ENCODE data around the gene NHSL1. TPM values are rescaled to one million over a fixed set of nuclear protein-coding genes. Genes with fewer than 3 reads are reported as not detected.

The NHSL1 gene, protein sequence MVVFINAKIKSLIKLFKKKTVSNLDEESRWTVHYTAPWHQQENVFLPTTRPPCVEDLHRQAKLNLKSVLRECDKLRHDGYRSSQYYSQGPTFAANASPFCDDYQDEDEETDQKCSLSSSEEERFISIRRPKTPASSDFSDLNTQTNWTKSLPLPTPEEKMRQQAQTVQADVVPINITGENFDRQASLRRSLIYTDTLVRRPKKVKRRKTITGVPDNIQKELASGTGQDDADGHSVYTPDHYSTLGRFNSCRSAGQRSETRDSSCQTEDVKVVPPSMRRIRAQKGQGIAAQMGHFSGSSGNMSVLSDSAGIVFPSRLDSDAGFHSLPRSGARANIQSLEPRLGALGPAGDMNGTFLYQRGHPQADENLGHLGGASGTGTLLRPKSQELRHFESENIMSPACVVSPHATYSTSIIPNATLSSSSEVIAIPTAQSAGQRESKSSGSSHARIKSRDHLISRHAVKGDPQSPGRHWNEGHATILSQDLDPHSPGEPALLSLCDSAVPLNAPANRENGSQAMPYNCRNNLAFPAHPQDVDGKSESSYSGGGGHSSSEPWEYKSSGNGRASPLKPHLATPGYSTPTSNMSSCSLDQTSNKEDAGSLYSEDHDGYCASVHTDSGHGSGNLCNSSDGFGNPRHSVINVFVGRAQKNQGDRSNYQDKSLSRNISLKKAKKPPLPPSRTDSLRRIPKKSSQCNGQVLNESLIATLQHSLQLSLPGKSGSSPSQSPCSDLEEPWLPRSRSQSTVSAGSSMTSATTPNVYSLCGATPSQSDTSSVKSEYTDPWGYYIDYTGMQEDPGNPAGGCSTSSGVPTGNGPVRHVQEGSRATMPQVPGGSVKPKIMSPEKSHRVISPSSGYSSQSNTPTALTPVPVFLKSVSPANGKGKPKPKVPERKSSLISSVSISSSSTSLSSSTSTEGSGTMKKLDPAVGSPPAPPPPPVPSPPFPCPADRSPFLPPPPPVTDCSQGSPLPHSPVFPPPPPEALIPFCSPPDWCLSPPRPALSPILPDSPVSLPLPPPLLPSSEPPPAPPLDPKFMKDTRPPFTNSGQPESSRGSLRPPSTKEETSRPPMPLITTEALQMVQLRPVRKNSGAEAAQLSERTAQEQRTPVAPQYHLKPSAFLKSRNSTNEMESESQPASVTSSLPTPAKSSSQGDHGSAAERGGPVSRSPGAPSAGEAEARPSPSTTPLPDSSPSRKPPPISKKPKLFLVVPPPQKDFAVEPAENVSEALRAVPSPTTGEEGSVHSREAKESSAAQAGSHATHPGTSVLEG (N-terminal part only)
- under 1 TPM; 0.11 to 0.71 (median 0.68) TPM for total RNA-seq

DNA sequence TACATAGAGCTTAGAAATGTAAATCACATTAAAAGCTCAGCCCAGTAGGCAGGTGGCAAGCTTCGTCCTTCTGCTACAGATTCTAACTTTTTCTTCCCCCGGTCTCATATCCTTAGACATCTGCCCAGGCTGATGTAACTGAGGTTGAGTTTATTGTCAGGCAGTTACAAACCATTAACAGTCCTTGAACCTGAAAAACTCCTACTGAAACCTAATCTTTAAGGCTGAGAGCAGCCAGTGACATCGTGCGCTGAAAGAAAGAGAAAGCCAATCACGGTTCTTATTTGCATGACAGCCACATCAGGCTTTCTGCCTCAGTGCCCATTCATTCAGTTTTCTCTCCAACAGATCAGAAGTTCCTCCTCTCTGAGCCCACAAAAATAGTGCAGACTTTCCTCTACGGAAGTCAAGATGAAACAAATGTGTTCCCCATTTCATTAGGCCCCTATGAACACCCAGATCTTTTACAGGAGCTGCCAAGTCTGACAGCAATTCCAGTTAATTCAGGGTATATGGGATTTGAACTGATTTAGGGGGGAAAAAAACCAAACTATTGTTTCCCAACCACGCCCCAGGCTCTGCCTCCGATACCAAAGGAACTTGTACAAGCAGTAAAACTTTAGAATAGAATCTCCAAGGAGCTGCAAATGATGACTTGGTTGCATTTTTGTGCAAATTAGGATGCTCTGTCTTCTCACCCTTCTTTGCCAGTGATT is at the start of gene NHSL1:
Gene NHSL1, minus strand, starts transcription at position 192 of the 716 bp plus-strand sequence. CDS start 204 bp downstream, outside the sequence.
- Mint-ChIP-seq H3K36me3 (ENCODE audit: insufficient read depth) (no peaks in the 10 kb centered on the region), H3K27me3 (ENCODE audit: low read depth) (peaks cover 9% of the 10 kb centered on the region), H3K4me1 (ENCODE audit: low read depth) (no peaks in the 10 kb centered on the region), H3K9me3 (no peaks in the 10 kb centered on the region), H3K4me3 (no peak within 1 kb of the TSS)
- DNase-seq: no peak
- no peak for ATAC-seq

DNA sequence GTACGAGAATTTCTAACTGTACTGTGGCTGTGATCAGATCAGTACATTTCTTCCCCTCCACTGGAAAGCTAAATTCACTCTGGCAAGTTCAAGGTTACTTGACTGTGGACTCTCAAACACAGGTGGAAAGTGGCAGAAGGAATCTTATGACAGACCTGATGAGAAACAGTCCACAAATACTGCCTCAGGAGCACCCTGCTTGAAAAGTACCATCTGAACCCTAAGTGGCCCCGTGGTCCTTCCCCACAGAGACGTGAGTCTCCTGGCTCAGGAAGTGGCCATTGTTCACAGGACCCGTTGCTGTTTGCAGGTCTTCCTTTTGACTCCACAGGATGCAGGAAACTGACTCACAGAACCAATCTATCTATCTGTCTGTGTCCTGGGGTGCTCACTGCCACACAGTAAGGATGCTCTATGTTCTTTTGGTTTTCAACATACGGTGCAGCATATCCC is 47.5 kb upstream of the NHSL1 start:
- ATAC-seq: no peak
- H3K4me3 Mint-ChIP-seq: no peak overlapping the region
- H3K4me1 Mint-ChIP-seq (ENCODE audit: low read depth): no peaks in the 10 kb centered on the region
- DNase-seq: no peak
- no peaks in the 10 kb centered on the region for H3K9me3 Mint-ChIP-seq
- H3K36me3 Mint-ChIP-seq (ENCODE audit: insufficient read depth): no peaks in the 10 kb centered on the region
- peaks cover 17% of the 10 kb centered on the region for H3K27me3 Mint-ChIP-seq (ENCODE audit: low read depth)

DNA sequence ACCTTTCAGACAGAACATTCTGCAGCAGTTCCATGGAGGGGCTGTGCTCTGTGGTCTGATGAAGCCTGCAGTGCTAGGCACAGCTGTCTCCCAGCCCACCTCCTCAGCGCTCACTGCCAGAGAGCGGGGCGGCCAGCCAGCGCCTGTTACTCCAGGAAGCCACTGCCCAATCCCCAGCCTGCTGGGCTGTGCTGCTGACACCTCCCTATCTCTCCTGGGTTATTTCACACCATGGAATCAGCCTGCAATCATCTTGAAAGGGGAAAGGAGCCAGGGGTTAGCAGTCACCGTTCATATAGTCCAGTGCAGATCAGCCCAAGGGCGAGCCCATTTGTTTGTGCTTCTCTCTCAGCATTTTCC is 46.3 kb upstream of the NHSL1 start:
- peaks cover 17% of the 10 kb centered on the region for H3K27me3 Mint-ChIP-seq (ENCODE audit: low read depth)
- DNase-seq (no peak), ATAC-seq (no peak)
- H3K9me3 Mint-ChIP-seq: no peaks in the 10 kb centered on the region
- H3K4me3 Mint-ChIP-seq: no peak overlapping the region
- no peaks in the 10 kb centered on the region for H3K36me3 Mint-ChIP-seq (ENCODE audit: insufficient read depth)
- no peaks in the 10 kb centered on the region for H3K4me1 Mint-ChIP-seq (ENCODE audit: low read depth)

DNA sequence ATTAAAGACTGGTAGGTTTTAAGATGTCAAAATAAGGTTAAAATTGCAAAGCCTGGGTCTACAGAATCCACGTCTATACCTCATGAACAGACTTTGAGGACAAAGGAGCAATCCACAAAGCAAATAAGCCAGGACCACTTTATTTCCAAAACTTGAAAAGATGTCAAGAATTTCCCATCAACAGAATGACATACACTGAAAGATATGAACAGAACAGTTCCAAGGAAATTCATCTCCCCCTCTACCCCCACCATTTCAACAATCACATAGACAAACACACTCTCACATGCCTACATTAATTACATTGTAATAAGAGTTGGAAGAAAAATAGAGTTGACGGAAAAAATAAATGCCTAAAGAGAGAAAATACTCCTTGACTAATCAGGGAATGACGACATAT is 45.2 kb upstream of the NHSL1 start:
- H3K4me1 Mint-ChIP-seq (ENCODE audit: low read depth): no peaks in the 10 kb centered on the region
- no peaks in the 10 kb centered on the region for H3K9me3 Mint-ChIP-seq
- no peak overlapping the region for H3K4me3 Mint-ChIP-seq
- no peaks in the 10 kb centered on the region for H3K36me3 Mint-ChIP-seq (ENCODE audit: insufficient read depth)
- DNase-seq: no peak
- no peak for ATAC-seq
- peaks cover 17% of the 10 kb centered on the region for H3K27me3 Mint-ChIP-seq (ENCODE audit: low read depth)

DNA sequence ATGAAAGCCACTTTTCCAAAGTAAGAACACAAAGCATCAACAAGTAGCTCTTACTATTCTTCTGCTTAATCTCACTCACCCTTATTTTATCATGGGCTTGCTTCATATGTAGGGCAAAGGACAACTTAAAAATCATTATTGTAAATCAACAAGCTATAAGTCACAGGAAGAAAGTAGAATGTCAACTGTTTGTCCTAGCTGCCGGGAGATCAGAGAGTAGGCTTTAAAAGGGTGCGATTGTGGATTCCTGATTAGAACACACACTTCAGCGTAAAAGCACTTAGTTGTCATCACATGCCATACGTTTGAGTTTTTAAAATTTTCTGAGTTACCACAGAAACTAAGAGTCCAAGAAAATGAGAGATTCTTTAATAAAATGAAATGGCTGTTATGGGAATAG is 44.4 kb upstream of the NHSL1 start:
- Mint-ChIP-seq H3K9me3 (no peaks in the 10 kb centered on the region), H3K27me3 (ENCODE audit: low read depth) (peaks cover 17% of the 10 kb centered on the region), H3K4me1 (ENCODE audit: low read depth) (no peaks in the 10 kb centered on the region), H3K4me3 (no peak overlapping the region), H3K36me3 (ENCODE audit: insufficient read depth) (no peaks in the 10 kb centered on the region)
- no peak for ATAC-seq
- no peak for DNase-seq

DNA sequence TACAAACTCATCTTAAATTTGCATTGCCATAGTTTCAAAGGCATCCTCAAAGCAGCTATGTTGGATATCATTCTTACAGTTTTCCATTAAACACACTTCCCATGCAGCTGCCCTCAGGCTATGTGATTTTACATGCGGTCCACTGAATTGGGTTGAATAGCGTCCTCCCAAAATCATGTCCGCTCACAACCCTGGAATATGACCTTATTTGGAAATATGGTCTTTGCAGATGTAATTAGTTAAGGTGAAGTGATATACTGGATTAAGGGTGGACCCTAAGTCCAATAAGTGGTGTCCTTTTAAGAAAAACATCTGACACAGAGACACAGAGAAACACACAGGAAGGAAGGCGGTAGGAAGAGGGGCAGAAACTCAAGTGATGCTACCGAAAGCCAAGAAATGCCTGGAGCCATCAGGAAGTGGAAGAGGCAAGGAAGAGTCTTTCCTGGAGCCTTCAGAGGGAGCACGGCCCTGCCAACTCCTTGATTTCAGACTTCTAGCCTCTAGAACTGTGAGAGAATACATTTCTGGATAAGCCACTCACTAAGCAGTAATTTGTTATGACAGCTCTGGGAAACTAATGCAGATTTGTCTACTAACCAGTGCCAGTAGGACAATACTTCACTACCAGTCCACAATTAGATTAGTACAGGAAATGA is 42.7 kb upstream of the NHSL1 start:
- ATAC-seq (no peak), DNase-seq (no peak)
- H3K4me3 Mint-ChIP-seq: no peak overlapping the region
- no peaks in the 10 kb centered on the region for H3K4me1 Mint-ChIP-seq (ENCODE audit: low read depth)
- H3K36me3 Mint-ChIP-seq (ENCODE audit: insufficient read depth): no peaks in the 10 kb centered on the region
- H3K27me3 Mint-ChIP-seq (ENCODE audit: low read depth): peaks cover 17% of the 10 kb centered on the region
- H3K9me3 Mint-ChIP-seq: no peaks in the 10 kb centered on the region

DNA sequence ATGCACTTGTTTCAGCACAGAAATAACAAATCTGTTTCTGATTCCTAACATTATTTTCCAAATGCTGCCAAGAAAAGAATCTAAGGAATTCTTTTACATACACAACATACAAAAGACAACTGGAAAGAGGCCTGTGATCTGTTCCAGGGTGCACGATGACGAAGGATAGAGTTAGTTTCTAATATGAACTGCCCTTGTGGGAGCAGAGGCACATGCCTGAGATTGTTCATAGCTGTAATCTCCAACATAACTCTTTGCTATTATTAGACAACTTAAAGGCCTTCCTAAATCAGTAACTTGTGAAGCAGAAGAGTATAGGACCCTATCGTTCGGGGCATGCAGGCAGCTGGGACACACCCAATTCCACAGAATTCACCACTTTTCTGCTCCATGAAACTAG is 41.2 kb upstream of the NHSL1 start:
- Mint-ChIP-seq H3K4me3 (no peak overlapping the region), H3K4me1 (ENCODE audit: low read depth) (no peaks in the 10 kb centered on the region), H3K36me3 (ENCODE audit: insufficient read depth) (no peaks in the 10 kb centered on the region), H3K9me3 (no peaks in the 10 kb centered on the region), H3K27me3 (ENCODE audit: low read depth) (peaks cover 14% of the 10 kb centered on the region)
- DNase-seq (no peak), ATAC-seq (no peak)

DNA sequence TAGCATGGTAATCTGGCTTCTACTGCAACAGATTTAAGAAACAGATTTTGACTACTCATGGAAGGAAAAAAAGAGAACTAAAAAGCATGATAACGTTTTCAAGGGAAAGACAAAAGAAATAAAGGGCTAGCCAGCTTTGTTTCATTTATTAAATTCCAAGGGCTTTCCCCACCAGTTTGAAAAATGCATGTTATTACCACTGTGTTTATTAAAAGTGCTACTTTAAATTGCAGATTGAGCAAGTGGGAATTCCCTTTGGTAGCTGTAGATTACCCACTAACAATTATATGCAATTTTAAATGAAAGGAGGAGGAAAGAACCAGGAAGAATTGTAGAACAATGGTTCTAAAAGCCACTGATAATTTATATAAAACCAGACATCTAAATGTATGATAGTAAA is 40.6 kb upstream of the NHSL1 start:
- ATAC-seq: no peak
- H3K27me3 Mint-ChIP-seq (ENCODE audit: low read depth): peaks cover 20% of the 10 kb centered on the region
- no peak for DNase-seq

DNA sequence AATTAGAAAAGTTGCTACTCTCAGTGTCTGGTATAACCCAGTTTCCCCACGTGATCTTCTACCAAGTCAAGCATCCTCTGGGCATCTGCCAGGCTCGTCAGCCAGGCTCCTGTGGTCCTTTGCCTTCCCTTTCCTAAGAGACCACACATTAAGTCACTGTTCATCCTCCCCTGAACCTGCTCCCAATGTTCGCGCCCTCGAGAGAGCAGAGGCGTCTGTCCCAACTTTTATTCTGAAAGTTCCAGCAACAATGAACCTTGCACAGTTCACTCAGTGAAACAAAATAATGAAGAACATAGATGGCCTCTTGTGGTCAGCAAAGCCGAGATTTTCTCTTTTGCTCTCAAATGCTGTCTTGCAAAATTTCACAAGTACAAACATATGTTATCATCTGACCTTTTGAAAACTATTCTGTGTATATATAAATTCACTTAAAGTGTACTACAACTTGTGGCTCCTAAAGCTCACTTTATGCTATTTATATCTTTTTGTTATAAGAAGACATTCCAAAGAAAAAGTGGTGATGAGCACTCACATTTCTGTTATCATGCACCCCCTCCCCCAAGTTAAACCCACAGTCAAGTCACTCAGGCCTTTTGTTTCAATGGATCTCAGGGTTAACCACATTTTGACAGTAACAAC is 39.2 kb upstream of the NHSL1 start:
- DNase-seq: no peak

More for the DNA sequence above, 40.6 kb upstream of the NHSL1 start:
- H3K4me3 Mint-ChIP-seq: no peak overlapping the region
- H3K36me3 Mint-ChIP-seq (ENCODE audit: insufficient read depth): no peaks in the 10 kb centered on the region
- no peaks in the 10 kb centered on the region for H3K9me3 Mint-ChIP-seq
- H3K4me1 Mint-ChIP-seq (ENCODE audit: low read depth): no peaks in the 10 kb centered on the region

DNA sequence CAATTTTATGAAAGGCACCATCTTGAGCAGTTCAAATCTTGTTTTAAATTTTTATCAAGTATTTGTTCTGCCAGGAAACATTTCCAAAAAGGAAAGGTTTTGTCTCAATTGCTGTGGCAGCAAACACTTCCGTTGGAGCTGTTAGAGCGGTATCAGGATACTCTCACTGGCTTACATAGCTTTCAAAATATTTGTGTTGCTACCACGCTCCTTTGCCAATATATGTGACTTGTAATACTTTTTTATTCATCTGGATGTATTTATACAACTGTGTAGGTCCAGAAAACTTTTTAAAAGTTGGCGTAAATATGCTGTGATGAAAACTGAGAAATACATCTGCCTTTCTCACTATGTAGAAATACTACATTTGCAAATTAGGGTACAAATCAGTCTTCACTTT is 37.8 kb upstream of the NHSL1 start:
- Mint-ChIP-seq H3K4me3 (no peak overlapping the region), H3K4me1 (ENCODE audit: low read depth) (no peaks in the 10 kb centered on the region), H3K36me3 (ENCODE audit: insufficient read depth) (no peaks in the 10 kb centered on the region), H3K9me3 (no peaks in the 10 kb centered on the region), H3K27me3 (ENCODE audit: low read depth) (peaks cover 20% of the 10 kb centered on the region)
- DNase-seq: no peak
- ATAC-seq: no peak

More for the DNA sequence above, 39.2 kb upstream of the NHSL1 start:
- Mint-ChIP-seq H3K4me3 (no peak overlapping the region), H3K9me3 (no peaks in the 10 kb centered on the region), H3K36me3 (ENCODE audit: insufficient read depth) (no peaks in the 10 kb centered on the region), H3K4me1 (ENCODE audit: low read depth) (no peaks in the 10 kb centered on the region), H3K27me3 (ENCODE audit: low read depth) (peaks cover 13% of the 10 kb centered on the region)
- no peak for ATAC-seq

DNA sequence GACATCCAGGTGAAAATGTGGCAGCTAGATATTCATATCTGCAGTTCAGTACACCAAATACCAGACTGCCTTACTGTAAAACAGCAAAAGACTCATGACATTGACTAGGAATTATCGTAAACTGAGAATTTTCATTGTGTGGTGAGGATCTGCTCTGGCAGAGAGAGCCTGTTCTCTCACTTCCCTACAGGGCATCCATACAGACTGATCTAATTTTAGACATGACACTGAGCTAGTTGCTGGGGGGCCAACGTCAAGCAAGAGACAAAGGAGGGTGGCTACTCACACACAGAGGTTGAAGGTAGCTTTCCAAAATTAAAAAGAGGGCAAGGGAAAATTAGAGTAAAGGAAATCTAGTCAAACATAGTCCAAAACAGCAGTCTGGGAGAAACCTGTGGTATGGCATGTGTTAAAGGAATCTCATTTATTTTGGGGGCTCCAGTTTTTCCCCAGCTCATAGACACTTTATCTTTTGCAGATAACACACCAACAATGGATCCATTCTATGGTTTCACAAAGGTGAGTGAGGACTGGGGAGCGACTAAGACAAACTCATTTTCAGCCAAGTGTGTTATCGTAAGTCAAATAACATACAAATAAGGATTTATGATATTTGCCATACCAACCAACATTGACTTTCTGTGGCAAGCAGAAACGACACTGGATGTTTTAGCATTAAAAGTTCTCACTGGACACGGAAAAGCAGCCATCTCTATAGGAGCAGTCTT is 36.6 kb upstream of the NHSL1 start:
- no peak for ATAC-seq
- H3K4me1 Mint-ChIP-seq (ENCODE audit: low read depth): no peaks in the 10 kb centered on the region
- no peaks in the 10 kb centered on the region for H3K36me3 Mint-ChIP-seq (ENCODE audit: insufficient read depth)
- no peaks in the 10 kb centered on the region for H3K9me3 Mint-ChIP-seq
- H3K4me3 Mint-ChIP-seq: no peak overlapping the region
- no peak for DNase-seq
- peaks cover 25% of the 10 kb centered on the region for H3K27me3 Mint-ChIP-seq (ENCODE audit: low read depth)

DNA sequence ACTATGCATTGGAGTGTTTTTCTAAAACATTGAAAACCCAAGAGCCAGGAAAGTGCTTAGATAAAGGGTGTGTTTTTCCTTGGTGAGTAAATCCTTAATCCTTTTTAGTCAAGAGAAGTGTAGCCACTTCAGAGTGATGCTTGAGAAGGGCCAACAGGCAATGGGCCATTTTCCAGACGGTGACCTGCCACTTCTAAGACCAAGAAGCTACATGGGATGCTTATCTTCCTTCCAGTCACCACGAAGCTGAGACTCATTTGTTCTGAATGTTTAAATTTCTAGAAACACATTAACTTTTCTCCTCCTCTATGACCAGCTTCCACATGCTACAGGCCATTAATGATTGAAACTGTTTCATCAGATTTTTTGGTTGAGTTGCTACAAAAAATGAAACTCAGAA is 34.4 kb upstream of the NHSL1 start:
- Mint-ChIP-seq H3K27me3 (ENCODE audit: low read depth) (peaks cover 31% of the 10 kb centered on the region), H3K9me3 (no peaks in the 10 kb centered on the region), H3K36me3 (ENCODE audit: insufficient read depth) (no peaks in the 10 kb centered on the region), H3K4me1 (ENCODE audit: low read depth) (no peaks in the 10 kb centered on the region), H3K4me3 (no peak overlapping the region)
- DNase-seq (no peak), ATAC-seq (no peak)
